Endothelial cell of umbilical vein (primary cell): ENCODE data around the gene MFAP4. TPM values are rescaled to one million over a fixed set of nuclear protein-coding genes. Genes with fewer than 3 reads are reported as not detected.

Experiments
- BruUV-seq: library from RNA; stranded (reverse); fragments of 400-500 nt; replicated peaks from 2 replicates; lab custom pipeline; 2021; lab: Mats Ljungman, UMichigan
- CTCF ChIA-PET: fragments of 300-600, 350-600 bp; sonication (Branson Sonifier 250); formaldehyde crosslinking; loops from one replicate; lab custom pipeline; 2021; ENCODE audit warnings: antibody characterized with exemption, inconsistent platforms; lab: Charles Lee
- POLR2A ChIA-PET: fragments of 300-600, 350-600 bp; sonication (Branson Sonifier 250); formaldehyde crosslinking; loops from one replicate; lab custom pipeline; 2021; ENCODE audit warnings: antibody characterized with exemption, inconsistent platforms; lab: Charles Lee
- DNase-seq: peaks from one replicate; pipeline ENCODE4 v3.0.0-alpha.2; 2011; ENCODE audit warnings: low read depth, low spot score
- FAIRE-seq: peaks from 2 replicates; lab custom pipeline; 2011; peaks lifted over from hg19 to GRCh38; lab: Jason Lieb, UNC
- H2AFZ ChIP-seq: 2 replicates; pipeline ENCODE4 v1.6.0; 2012; ENCODE audit warnings: low read depth, low read length, control low read depth, inconsistent platforms
- H3K27ac ChIP-seq: 2 replicates; pipeline ENCODE4 v1.5.1; 2011; ENCODE audit warnings: low read depth, mild to moderate bottlenecking, control low read depth, low read length, moderate library complexity; ENCODE audit not compliant: insufficient read depth
- H3K27me3 ChIP-seq, 2 experiments: 2 replicates each; pipeline versions ENCODE4 v1.6.0 to v1.6.1; 2011; ENCODE audit warnings: low read length in 2 of 2, mixed read lengths in 1 of 2; ENCODE audit not compliant: control insufficient read depth in 2 of 2, insufficient read depth in 2 of 2
- H3K36me3 ChIP-seq, 2 experiments: 2 replicates in 1 of 2; 3 replicates in 1 of 2; pipeline ENCODE4 v1.5.1; 2011; ENCODE audit warnings: low read length in 2 of 2, mild to moderate bottlenecking in 1 of 2, moderate library complexity in 1 of 2; ENCODE audit not compliant: control insufficient read depth in 2 of 2, insufficient read depth in 2 of 2; ENCODE audit errors: extremely low read depth in 1 of 2
- H3K4me1 ChIP-seq: 3 replicates; pipeline ENCODE4 v1.5.1; 2011; ENCODE audit warnings: mild to moderate bottlenecking, low read length; ENCODE audit not compliant: control insufficient read depth, insufficient read depth; ENCODE audit errors: extremely low read depth
- H3K4me2 ChIP-seq: 2 replicates; pipeline ENCODE4 v1.6.1; 2011; ENCODE audit warnings: low read length, control low read depth, mixed read lengths; ENCODE audit not compliant: insufficient read depth
- H3K4me3 ChIP-seq, 3 experiments: fragments of 200-600 bp in 1 of 3; sonication (generic), shearing (Covaris generic) in 1 of 3; replicated peaks in 1 of 3; 2 replicates each; pipeline ENCODE4 v1.5.1; 2011 to 2016; ENCODE audit warnings: control low read depth in 3 of 3, low read length in 3 of 3, mild to moderate bottlenecking in 2 of 3, inconsistent platforms in 1 of 3, low read depth in 1 of 3, moderate library complexity in 1 of 3; ENCODE audit not compliant: insufficient read depth in 1 of 3
- H3K79me2 ChIP-seq: 2 replicates; pipeline ENCODE4 v1.6.0; 2012; ENCODE audit warnings: low read length, inconsistent platforms; ENCODE audit not compliant: control insufficient read depth, insufficient read depth
- H3K9ac ChIP-seq: replicated peaks from 2 replicates; pipeline ENCODE3; 2011; ENCODE audit warnings: low read length, control low read depth; ENCODE audit not compliant: insufficient read depth; ENCODE audit errors: extremely low read depth
- H3K9me1 ChIP-seq: replicated peaks from 3 replicates; pipeline ENCODE4 v1.6.0; 2011; ENCODE audit warnings: mild to moderate bottlenecking, low read length; ENCODE audit not compliant: control insufficient read depth, insufficient read depth; ENCODE audit errors: extremely low read depth
- H3K9me3 ChIP-seq: replicated peaks from 2 replicates; pipeline ENCODE4 v1.5.1; 2012; ENCODE audit warnings: low read length, inconsistent platforms; ENCODE audit not compliant: control insufficient read depth, insufficient read depth
- H4K20me1 ChIP-seq: replicated peaks from 2 replicates; pipeline ENCODE3; 2011; ENCODE audit warnings: mild to moderate bottlenecking, low read length; ENCODE audit not compliant: control insufficient read depth, insufficient read depth; ENCODE audit errors: extremely low read depth
- CTCF ChIP-seq, 2 donors: IDR thresholded peaks; 1 replicate in 1 of 2; 2 replicates in 1 of 2; pipeline ENCODE4 v1.5.1; 2011; ENCODE audit warnings: low read length in 2 of 2, mild to moderate bottlenecking in 2 of 2, moderate library complexity in 2 of 2, control low read depth in 1 of 2, inconsistent platforms in 1 of 2, low read depth in 1 of 2; ENCODE audit not compliant: insufficient read depth in 1 of 2; ENCODE audit errors: extremely low read depth in 1 of 2
- EZH2 ChIP-seq: IDR thresholded peaks from 2 replicates; pipeline ENCODE4 v1.6.1; 2012; ENCODE audit warnings: borderline replicate concordance, low read depth, mild to moderate bottlenecking, moderate library complexity, low read length, inconsistent platforms; ENCODE audit not compliant: severe bottlenecking
- FOS ChIP-seq: IDR thresholded peaks from 2 replicates; pipeline ENCODE4 v1.6.1; 2011; ENCODE audit warnings: mild to moderate bottlenecking, low read length, moderate library complexity, borderline replicate concordance; ENCODE audit not compliant: insufficient read depth
- GATA2 ChIP-seq: IDR thresholded peaks from 2 replicates; pipeline ENCODE4 v1.7.0; 2011; ENCODE audit warnings: low read depth, mild to moderate bottlenecking, moderate library complexity, mixed read lengths, low read length; ENCODE audit not compliant: insufficient read length, insufficient read depth
- JUN ChIP-seq: IDR thresholded peaks from 2 replicates; pipeline ENCODE4 v1.6.1; 2011; ENCODE audit warnings: borderline replicate concordance, low read depth; ENCODE audit not compliant: insufficient read length, insufficient read depth
- MAX ChIP-seq: IDR thresholded peaks from 2 replicates; pipeline ENCODE4 v1.6.1; 2011; ENCODE audit not compliant: insufficient read depth, insufficient read length
- MYC ChIP-seq: IDR thresholded peaks from one replicate; pipeline ENCODE4 v1.6.1; 2011; ENCODE audit warnings: mild to moderate bottlenecking, low read depth, low read length
- POLR2A ChIP-seq: IDR thresholded peaks from 2 replicates; pipeline ENCODE4 v1.6.1; 2012; ENCODE audit warnings: low read depth, mild to moderate bottlenecking, control low read depth, low read length
- POLR2AphosphoS5 ChIP-seq: IDR thresholded peaks from 2 replicates; pipeline ENCODE4 v1.6.1; 2012; ENCODE audit warnings: low read depth, mild to moderate bottlenecking, control low read depth, low read length, moderate library complexity; ENCODE audit not compliant: insufficient read depth
- dilution Hi-C: fragments of 300-500 bp; cut with MboI; formaldehyde crosslinking; loops from one replicate; pipeline ENCODE4 v1.15.0; 2019; ENCODE audit warnings: low sequenced_read_pairs; ENCODE audit not compliant: extremely low pct_ligation_motif_present
- intact Hi-C: fragments of 100-400 bp; cut with micrococcal nuclease; formaldehyde crosslinking; loops from one replicate; pipeline ENCODE4 v1.10.0; 2022
- polyA plus RNA-seq, 4 experiments: library from polyadenylated mRNA; depleted of rRNA in 3 of 4; stranded (reverse) in 3 of 4; unstranded in 1 of 4; fragments of >200 nt; gene quantifications; 2 replicates each; pipeline versions ENCODE4 v1.2.1 to v1.2.3, GENCODE V29; 2011 to 2012; ENCODE audit warnings: missing spikeins in 1 of 4
- total RNA-seq: library from RNA; stranded (reverse); gene quantifications from 2 replicates; pipeline ENCODE4 v1.2.3, GENCODE V29; 2021

Gene MFAP4
- total and polyA plus RNA-seq, 2 donors (not counting 3 experiments of a cell fraction or from before 2014, with no cell fraction given): not detected

DNA sequence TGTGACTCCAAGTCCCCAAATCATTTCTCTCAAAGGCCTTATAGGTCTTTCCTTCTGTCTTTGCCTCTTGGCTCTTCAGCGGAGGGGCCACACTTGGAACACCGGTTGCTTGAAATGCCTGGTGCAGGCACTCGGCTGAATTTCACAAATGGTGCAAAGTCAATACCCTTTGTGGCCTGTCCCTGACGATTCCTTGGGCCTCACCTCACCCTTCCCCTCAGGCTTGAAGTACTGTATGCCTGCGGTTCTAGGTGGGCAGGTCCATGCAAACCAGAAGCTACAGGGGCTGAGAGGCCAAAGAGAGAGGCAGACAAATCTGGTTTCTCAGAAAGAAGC is 20.4 kb downstream of the MFAP4 start:
- no peak for DNase-seq
- ChIA-PET POLR2A (no interaction called here), CTCF (interaction anchor here (2.5 to 3.8 kb wide), 2 partner anchors 81 to 396 kb away, joined by 11 to 34 read pairs; no protein-coding TSS in a partner anchor)
- Histone ChIP-seq H3K79me2 (no peaks in the 10 kb centered on the region), H3K9me1 (no peaks in the 10 kb centered on the region), H3K9me3 (no peaks in the 10 kb centered on the region), H3K27me3 (no peaks in the 10 kb centered on the region), H3K9ac (no peak overlapping the region), H3K4me2 (no peak overlapping the region), H3K27ac (no peak overlapping the region), H2AFZ (no peak overlapping the region), H3K4me1 (peaks cover 6% of the 10 kb centered on the region), H4K20me1 (no peaks in the 10 kb centered on the region), H3K4me3 (no peak overlapping the region), H3K36me3 (no peaks in the 10 kb centered on the region)
- BruUV-seq: no TSS peak
- FAIRE-seq: no peak
- TF ChIP-seq EZH2 (no peak), FOS (no peak), POLR2AphosphoS5 (no peak), GATA2 (no peak), JUN (no peak), MYC (no peak), CTCF (IDR thresholded peaks at IDR 0.05; ENCODE audit: extremely low read depth in 1 of 2, insufficient read depth in 1 of 2, low read depth in 1 of 2, low read length in 2 of 2) (no peak), MAX (no peak), POLR2A (no peak)
- intact Hi-C loops (no loop called here), dilution Hi-C loops (no loop called here)
